Sciatic nerve (tissue), 2 donors: ENCODE measurements around the gene CPEB3. TPM values are rescaled to one million over a fixed set of nuclear protein-coding genes. Genes with fewer than 3 reads are reported as not detected.

Experiments used
- ATAC-seq: fragments of 200-7000 bp; cut with Tn5 transposase; one replicate; pipeline ENCODE4 v1.9.1; 2020; ENCODE audit warnings: mild to moderate bottlenecking, moderate library complexity
- DNase-seq: peaks from one replicate; pipeline ENCODE4 v3.0.0-alpha.2; 2020; ENCODE audit warnings: low spot score
- intact Hi-C: fragments of 100-400 bp; cut with DNase I; formaldehyde crosslinking; loops from one replicate; pipeline ENCODE4 v1.14.2; 2022
- total RNA-seq: library from RNA; stranded (reverse); fragmentation: NEBNext Ultra II Directional; extraction: Animal tissue kit (Norgen Biotek cat#: 25700); gene quantifications from one replicate; pipeline ENCODE4 v1.2.1, GENCODE V29; 2021
- donor health status: DM: no; HTN: no; CAD: no.
- donor health status: DM: no; HTN: no; CAD: no.

CPEB3 gene
- total RNA-seq, 1 donor from 2014 or later = 6.2 TPM

- intact Hi-C loops = no loop called here
- ATAC-seq = no peak
Observed at GRCh38 chr10:92011560-92012214, 279.2 kb downstream of the CPEB3 start.

DNA sequence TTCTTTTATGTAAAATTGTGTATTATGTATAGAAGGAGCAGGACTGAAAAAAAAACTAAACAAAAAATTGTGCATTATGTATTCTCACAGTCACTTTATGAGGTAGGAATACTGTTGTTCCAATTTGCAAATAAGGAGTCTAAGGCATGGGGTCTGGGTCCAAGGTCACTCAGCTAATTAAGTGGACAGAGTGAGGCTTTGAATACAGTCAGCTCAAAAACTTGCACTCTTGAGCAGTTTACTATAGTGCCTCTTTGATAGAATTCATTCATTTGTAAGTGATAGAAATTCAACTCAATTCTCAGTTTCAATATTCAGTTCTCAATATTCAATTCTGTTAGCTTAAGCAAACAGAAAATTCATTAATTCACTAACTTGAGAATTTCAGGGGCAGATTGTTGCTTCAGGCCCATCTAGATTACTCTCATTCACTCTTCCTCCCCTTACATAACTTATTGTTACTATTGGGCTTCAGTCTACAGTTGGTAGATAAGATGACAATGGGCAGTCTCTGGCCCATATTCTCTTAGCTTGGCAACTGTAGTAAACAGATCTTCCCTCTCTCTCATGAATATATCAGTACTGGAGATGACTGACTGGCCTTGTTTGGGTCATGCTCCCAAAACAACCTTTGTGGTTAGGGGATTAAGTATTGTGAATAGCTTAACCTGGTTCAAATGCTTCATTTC, 280.7 kb downstream of the CPEB3 start:
- intact Hi-C loops = no loop called here
- DNase-seq (no peak), ATAC-seq (no peak)

More at GRCh38 chr10:92011560-92012214, 279.2 kb downstream of the CPEB3 start:
- DNase-seq = no peak

DNA sequence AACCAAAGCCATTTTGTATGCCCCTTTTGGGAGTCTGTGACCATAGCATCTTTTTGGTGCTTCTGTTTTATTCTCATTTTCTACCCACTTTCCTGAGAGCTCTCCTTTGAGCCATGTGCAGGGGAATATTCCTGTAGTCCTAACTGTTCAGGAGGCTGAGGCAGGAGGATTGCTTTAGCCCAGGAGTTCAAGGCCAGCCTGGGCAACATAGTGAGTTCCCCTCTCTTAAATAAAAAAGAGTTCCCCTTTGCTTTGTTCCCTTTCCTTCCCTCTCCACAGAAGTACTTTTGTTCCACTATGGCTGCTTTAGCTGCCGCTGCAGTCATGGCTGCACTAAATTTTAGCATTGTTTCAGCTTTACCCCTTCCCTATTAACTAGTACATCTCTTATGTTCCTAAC, 281.4 kb downstream of the CPEB3 start:
- ATAC-seq (no peak), DNase-seq (no peak)
- intact Hi-C loops = no loop called here

DNA sequence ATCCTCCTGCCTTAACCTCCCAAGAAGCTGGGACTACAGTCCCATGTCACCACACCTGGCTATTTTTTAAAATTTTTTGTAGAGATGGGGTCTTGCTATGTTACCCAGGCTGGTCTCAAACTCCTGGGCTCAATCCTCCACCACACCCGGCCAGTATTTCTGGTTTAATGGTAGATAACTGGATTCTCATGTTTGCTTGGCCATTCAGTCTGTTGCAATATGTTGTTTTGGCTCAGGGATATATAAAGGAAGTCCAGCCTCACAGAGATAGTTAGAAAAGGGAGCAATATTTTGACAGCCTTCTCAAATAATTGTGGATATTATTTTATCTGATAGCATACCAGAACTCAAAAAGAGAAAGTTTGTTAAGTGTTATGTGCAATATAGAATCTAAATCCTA, 284.9 kb downstream of the CPEB3 start:
- ATAC-seq (no peak), DNase-seq (no peak)
- intact Hi-C loops = no loop called here

DNA sequence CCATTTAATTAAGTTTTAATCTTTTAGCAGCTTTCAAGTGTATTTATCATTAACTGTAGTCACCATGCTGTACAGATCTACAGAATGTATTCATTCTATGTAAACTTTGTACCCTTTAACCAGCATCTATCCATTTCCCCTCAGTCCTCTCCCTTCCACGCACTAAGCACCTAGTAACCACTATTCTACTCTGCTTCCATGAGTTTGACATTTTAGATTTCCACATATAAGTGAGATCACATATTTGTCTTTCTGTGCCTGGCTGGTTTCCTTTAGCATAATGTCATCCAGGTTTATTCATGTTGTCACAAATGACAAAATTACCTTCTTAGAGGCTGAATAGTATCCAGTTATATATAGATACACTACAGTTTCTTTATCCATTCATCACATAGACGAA, 287.6 kb downstream of the CPEB3 start:
- ATAC-seq (no peak), DNase-seq (no peak)
- intact Hi-C loops = no loop called here

DNA sequence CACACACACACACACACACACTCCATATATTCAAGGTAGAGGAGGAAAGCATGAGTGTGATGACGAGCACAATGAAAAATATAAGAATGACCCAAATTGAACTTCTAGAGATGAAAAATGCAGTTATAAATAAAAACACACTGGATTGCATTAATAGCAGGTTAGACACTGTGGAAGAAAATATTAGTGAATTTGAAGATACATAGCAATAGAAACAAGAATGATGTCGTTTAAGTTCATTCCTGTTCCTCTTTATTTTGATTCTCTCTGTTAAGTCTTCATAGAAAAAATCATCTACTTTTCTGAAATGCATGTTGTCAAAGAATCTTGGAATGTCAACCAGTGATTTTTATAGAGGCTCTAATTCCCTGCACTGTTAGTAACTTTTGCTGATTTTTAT, 288.9 kb downstream of the CPEB3 start:
- DNase-seq (no peak), ATAC-seq (no peak)
- intact Hi-C loops = no loop called here

GRCh38 chr10:92001581-92001980, 289.3 kb downstream of the CPEB3 start:
- intact Hi-C loops = no loop called here

More at GRCh38 chr10:92001581-92001980, 289.3 kb downstream of the CPEB3 start:
- DNase-seq (no peak), ATAC-seq (no peak)

Other genes with a start within 250 kb of the CPEB3 start
- gene MARCHF5, start 89 bp upstream of the CPEB3 start, total RNA-seq = 37.4 TPM